C4-2B (cell line): ENCODE results near the gene NEO1.

Source experiments
- CTCF ChIP-seq: fragments of 450-650 bp; conservative IDR thresholded peaks from 2 replicates; pipeline ENCODE4 v1.5.1; 2017; ENCODE audit warnings: mild to moderate bottlenecking
- ZFX ChIP-seq: fragments of 450-650 bp; IDR thresholded peaks from 2 replicates; pipeline ENCODE4 v1.6.1; 2017

GRCh38 chr15:73275862-73276261 is 223.6 kb downstream of the NEO1 start:
- TF ChIP-seq CTCF, result no peak
- no peak for TF ChIP-seq ZFX
